T-helper 1 cell treated with Interleukin-12 subunit alpha and Interleukin-12 subunit beta and Interleukin-4 antibody, amounts not matched to agents 30 μg/mL and 1 μg/mL, for 36 hours (primary cell): Measurements from ENCODE around the gene DRC3.
"Not testable (repeated sequence)": the region's sequence is repeated elsewhere in the genome, so short reads cannot be mapped to it uniquely, and the experiment has no call there.

Experiments
- H3K27ac Mint-ChIP-seq: one replicate; pipeline ENCODE4 v1.8.0; 2021; ENCODE audit warnings: mild to moderate bottlenecking, mixed read lengths
- H3K27me3 Mint-ChIP-seq: one replicate; pipeline ENCODE4 v1.8.0; 2021; ENCODE audit warnings: low read depth, mixed read lengths
- H3K36me3 Mint-ChIP-seq: one replicate; pipeline ENCODE4 v1.8.0; 2021; ENCODE audit warnings: low read depth, mixed read lengths
- H3K4me1 Mint-ChIP-seq: one replicate; pipeline ENCODE4 v1.8.0; 2021; ENCODE audit warnings: low read depth, mixed read lengths
- H3K4me3 Mint-ChIP-seq: one replicate; pipeline ENCODE4 v1.8.0; 2021; ENCODE audit warnings: mild to moderate bottlenecking, moderate library complexity, mixed read lengths
- H3K9me3 Mint-ChIP-seq: one replicate; pipeline ENCODE4 v1.8.0; 2021; ENCODE audit warnings: mixed read lengths

DRC3 gene

GRCh38 chr17:17950347-17950746 lies 22.3 kb upstream of the DRC3 start:
- no peak overlapping the region for H3K4me3 Mint-ChIP-seq
- peaks cover 7% of the 10 kb centered on the region for H3K4me1 Mint-ChIP-seq
- no peaks in the 10 kb centered on the region for H3K27me3 Mint-ChIP-seq
- peaks cover 7% of the 10 kb centered on the region for H3K36me3 Mint-ChIP-seq
- no peak overlapping the region for H3K27ac Mint-ChIP-seq
- H3K9me3 Mint-ChIP-seq: no peaks in the 10 kb centered on the region

GRCh38 chr17:17950806-17951205 lies 21.9 kb upstream of the DRC3 start:
- peaks cover 10% of the 10 kb centered on the region for H3K36me3 Mint-ChIP-seq
- peaks cover 7% of the 10 kb centered on the region for H3K4me1 Mint-ChIP-seq
- H3K27ac Mint-ChIP-seq: no peak overlapping the region
- no peaks in the 10 kb centered on the region for H3K27me3 Mint-ChIP-seq
- H3K9me3 Mint-ChIP-seq: no peaks in the 10 kb centered on the region
- no peak overlapping the region for H3K4me3 Mint-ChIP-seq

- Mint-ChIP-seq H3K36me3 (peaks cover 14% of the 10 kb centered on the region), H3K27me3 (no peaks in the 10 kb centered on the region), H3K9me3 (no peaks in the 10 kb centered on the region), H3K27ac (no peak overlapping the region), H3K4me3 (no peak overlapping the region), H3K4me1 (peaks cover 9% of the 10 kb centered on the region)
Observed at GRCh38 chr17:17951524-17951923, 21.1 kb upstream of the DRC3 start.

- no peak overlapping the region for H3K27ac Mint-ChIP-seq
- peaks cover 13% of the 10 kb centered on the region for H3K4me1 Mint-ChIP-seq
- H3K36me3 Mint-ChIP-seq: peaks cover 14% of the 10 kb centered on the region
- no peak overlapping the region for H3K4me3 Mint-ChIP-seq
- H3K27me3 Mint-ChIP-seq: no peaks in the 10 kb centered on the region
- no peaks in the 10 kb centered on the region for H3K9me3 Mint-ChIP-seq
Observed at GRCh38 chr17:17952691-17953090, 20.0 kb upstream of the DRC3 start.

GRCh38 chr17:17954079-17954478 lies 18.6 kb upstream of the DRC3 start:
- Mint-ChIP-seq H3K4me3 (no peak overlapping the region), H3K27me3 (no peaks in the 10 kb centered on the region), H3K36me3 (peaks cover 14% of the 10 kb centered on the region), H3K4me1 (peaks cover 25% of the 10 kb centered on the region), H3K9me3 (no peaks in the 10 kb centered on the region), H3K27ac (peak overlapping the region; percentile 43)

- H3K27me3 Mint-ChIP-seq, H3K4me3 Mint-ChIP-seq, H3K9me3 Mint-ChIP-seq: not testable (repeated sequence)
- peak overlapping the region; percentile 28 for H3K27ac Mint-ChIP-seq
- H3K4me1 Mint-ChIP-seq: peaks cover 42% of the 10 kb centered on the region
- H3K36me3 Mint-ChIP-seq: peaks cover 19% of the 10 kb centered on the region
Observed at GRCh38 chr17:17955790-17956341, 16.8 kb upstream of the DRC3 start.

- Mint-ChIP-seq H3K4me3 (peak overlapping the region; percentile 67), H3K27me3 (no peaks in the 10 kb centered on the region), H3K36me3 (peaks cover 22% of the 10 kb centered on the region), H3K4me1 (peaks cover 46% of the 10 kb centered on the region), H3K9me3 (no peaks in the 10 kb centered on the region), H3K27ac (peak overlapping the region; percentile 98)
Observed at GRCh38 chr17:17957584-17957916, 15.1 kb upstream of the DRC3 start.

- Mint-ChIP-seq H3K36me3 (peaks cover 24% of the 10 kb centered on the region), H3K9me3 (no peaks in the 10 kb centered on the region), H3K27ac (peak overlapping the region; percentile 98), H3K4me3 (peak overlapping the region; percentile 76), H3K4me1 (peaks cover 55% of the 10 kb centered on the region), H3K27me3 (no peaks in the 10 kb centered on the region)
Observed at GRCh38 chr17:17958982-17959381, 13.7 kb upstream of the DRC3 start.

GRCh38 chr17:17959520-17960361 lies 12.9 kb upstream of the DRC3 start:
- Mint-ChIP-seq H3K36me3 (peaks cover 21% of the 10 kb centered on the region), H3K27ac (peak overlapping the region; percentile 98), H3K27me3 (no peaks in the 10 kb centered on the region), H3K9me3 (no peaks in the 10 kb centered on the region), H3K4me1 (peaks cover 52% of the 10 kb centered on the region), H3K4me3 (peak overlapping the region; percentile 76)

- H3K4me1 Mint-ChIP-seq: peaks cover 54% of the 10 kb centered on the region
- H3K4me3 Mint-ChIP-seq: peak overlapping the region; percentile 76
- no peaks in the 10 kb centered on the region for H3K27me3 Mint-ChIP-seq
- peaks cover 22% of the 10 kb centered on the region for H3K36me3 Mint-ChIP-seq
- H3K27ac Mint-ChIP-seq: peak overlapping the region; percentile 98
- no peaks in the 10 kb centered on the region for H3K9me3 Mint-ChIP-seq
Observed at GRCh38 chr17:17960500-17961030, 12.1 kb upstream of the DRC3 start.

- Mint-ChIP-seq H3K4me1 (peaks cover 57% of the 10 kb centered on the region), H3K27me3 (no peaks in the 10 kb centered on the region), H3K36me3 (peaks cover 17% of the 10 kb centered on the region), H3K27ac (no peak overlapping the region), H3K9me3 (no peaks in the 10 kb centered on the region), H3K4me3 (no peak overlapping the region)
Observed at GRCh38 chr17:17963066-17963465, 9.6 kb upstream of the DRC3 start.

GRCh38 chr17:17963694-17964436 lies 8.8 kb upstream of the DRC3 start:
- Mint-ChIP-seq H3K27me3 (no peaks in the 10 kb centered on the region), H3K4me3 (no peak overlapping the region), H3K4me1 (peaks cover 50% of the 10 kb centered on the region), H3K36me3 (peaks cover 17% of the 10 kb centered on the region), H3K27ac (no peak overlapping the region), H3K9me3 (no peaks in the 10 kb centered on the region)

- Mint-ChIP-seq H3K27ac (no peak overlapping the region), H3K27me3 (no peaks in the 10 kb centered on the region), H3K4me3 (no peak overlapping the region), H3K9me3 (no peaks in the 10 kb centered on the region), H3K36me3 (peaks cover 17% of the 10 kb centered on the region), H3K4me1 (peaks cover 46% of the 10 kb centered on the region)
Observed at GRCh38 chr17:17964710-17965109, 8.0 kb upstream of the DRC3 start.

- no peaks in the 10 kb centered on the region for H3K9me3 Mint-ChIP-seq
- H3K27ac Mint-ChIP-seq: no peak overlapping the region
- H3K4me3 Mint-ChIP-seq: no peak overlapping the region
- peaks cover 17% of the 10 kb centered on the region for H3K36me3 Mint-ChIP-seq
- H3K27me3 Mint-ChIP-seq: no peaks in the 10 kb centered on the region
- peaks cover 43% of the 10 kb centered on the region for H3K4me1 Mint-ChIP-seq
Observed at GRCh38 chr17:17965152-17965721, 7.4 kb upstream of the DRC3 start.
